DOHH2 (cell line): Measurements from ENCODE around the gene HLF.

Source experiments
- H3F3A ChIP-seq: fragments of 200-600 bp; sonication (generic), shearing (Covaris generic); 2 replicates; pipeline ENCODE4 v1.6.0; 2016; ENCODE audit warnings: antibody characterized with exemption, mild to moderate bottlenecking; ENCODE audit not compliant: control insufficient read depth, insufficient read depth
- H3K27ac ChIP-seq: fragments of 200-600 bp; sonication (generic); 2 replicates; pipeline ENCODE4 v1.5.1; 2014; ENCODE audit warnings: low read depth, mild to moderate bottlenecking, low read length, moderate library complexity
- H3K27me3 ChIP-seq: fragments of 200-600 bp; sonication (generic); 2 replicates; pipeline ENCODE4 v1.6.1; 2014; ENCODE audit warnings: mild to moderate bottlenecking, low read length, mixed read lengths; ENCODE audit not compliant: control insufficient read depth
- H3K36me3 ChIP-seq: fragments of 200-600 bp; sonication (generic); 2 replicates; pipeline ENCODE4 v1.6.1; 2014; ENCODE audit warnings: mild to moderate bottlenecking, low read length, moderate library complexity, mixed read lengths; ENCODE audit not compliant: control insufficient read depth
- H3K4me1 ChIP-seq: fragments of 200-600 bp; sonication (generic); 2 replicates; pipeline ENCODE4 v1.6.1; 2014; ENCODE audit warnings: mild to moderate bottlenecking, low read length, mixed read lengths; ENCODE audit not compliant: control insufficient read depth
- H3K4me2 ChIP-seq: fragments of 200-600 bp; sonication (generic); 2 replicates; pipeline ENCODE4 v1.6.0; 2014; ENCODE audit warnings: mild to moderate bottlenecking, low read length, moderate library complexity
- H3K4me3 ChIP-seq: fragments of 200-600 bp; sonication (generic); 2 replicates; pipeline ENCODE4 v1.5.1; 2014; ENCODE audit warnings: mild to moderate bottlenecking, low read length, mixed read lengths
- H3K79me2 ChIP-seq: fragments of 200-600 bp; sonication (generic); 2 replicates; pipeline ENCODE4 v1.6.1; 2014; ENCODE audit warnings: mild to moderate bottlenecking, low read length, mixed read lengths; ENCODE audit not compliant: control insufficient read depth
- H3K9me2 ChIP-seq: fragments of 200-600 bp; sonication (generic); replicated peaks from 2 replicates; pipeline ENCODE4 v1.6.1; 2014; ENCODE audit warnings: mild to moderate bottlenecking, low read length, mixed read lengths; ENCODE audit not compliant: control insufficient read depth
- H3K9me3 ChIP-seq: fragments of 200-600 bp; sonication (generic); 2 replicates; pipeline ENCODE4 v1.6.1; 2014; ENCODE audit warnings: antibody characterized with exemption, low read length, mixed read lengths; ENCODE audit not compliant: control insufficient read depth, insufficient read depth
- H4K20me1 ChIP-seq: fragments of 200-600 bp; sonication (generic); 2 replicates; pipeline ENCODE4 v1.6.0; 2014; ENCODE audit warnings: low read depth, mild to moderate bottlenecking, antibody characterized with exemption, low read length, moderate library complexity; ENCODE audit not compliant: control insufficient read depth, insufficient read depth
- EZH2phosphoT487 ChIP-seq: fragments of 200-600 bp; sonication (generic); IDR thresholded peaks from 2 replicates; pipeline ENCODE4 v1.6.1; 2017; ENCODE audit warnings: borderline replicate concordance, mild to moderate bottlenecking, antibody characterized with exemption, low read length, moderate library complexity, mixed read lengths
- TF ChIP-seq, protein P1 (sequence below): fragments of 200-600 bp; sonication (generic); IDR thresholded peaks from one replicate; pipeline ENCODE4 v1.5.1; 2014; ENCODE audit warnings: antibody characterized with exemption, mild to moderate bottlenecking, low read depth, low read length; ENCODE audit not compliant: poor library complexity, severe bottlenecking

The HLF gene

DNA sequence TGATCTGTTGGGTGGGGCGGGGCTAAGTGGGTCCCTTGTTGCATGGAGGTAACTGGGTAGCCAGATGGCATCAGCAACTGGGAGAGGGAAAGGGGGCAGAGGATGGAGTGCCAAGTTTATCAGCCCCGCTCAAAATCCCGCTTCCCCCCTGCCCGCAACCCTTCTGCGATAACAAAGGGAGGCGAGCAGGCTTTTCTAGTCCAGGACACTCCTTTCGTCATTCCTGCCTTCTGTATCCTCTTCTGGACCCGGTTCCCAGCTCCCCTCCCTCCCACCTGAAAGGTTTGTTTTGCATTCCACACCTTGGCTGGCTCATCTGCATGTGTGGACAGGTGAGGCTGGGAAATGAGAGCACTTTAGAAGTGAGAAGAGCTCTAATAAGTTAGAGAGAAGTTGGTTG is 53.3 kb downstream of the HLF start:
- no peaks in the 10 kb centered on the region for H3K36me3 ChIP-seq
- no peaks in the 10 kb centered on the region for H3K9me2 ChIP-seq
- H3F3A ChIP-seq = no peaks in the 10 kb centered on the region
- H3K4me2 ChIP-seq = no peak overlapping the region
- no peaks in the 10 kb centered on the region for H3K27me3 ChIP-seq
- H3K27ac ChIP-seq = no peak overlapping the region
- H4K20me1 ChIP-seq = no peaks in the 10 kb centered on the region
- H3K4me3 ChIP-seq = no peak overlapping the region
- no peaks in the 10 kb centered on the region for H3K4me1 ChIP-seq
- TF ChIP-seq, protein P1, sequence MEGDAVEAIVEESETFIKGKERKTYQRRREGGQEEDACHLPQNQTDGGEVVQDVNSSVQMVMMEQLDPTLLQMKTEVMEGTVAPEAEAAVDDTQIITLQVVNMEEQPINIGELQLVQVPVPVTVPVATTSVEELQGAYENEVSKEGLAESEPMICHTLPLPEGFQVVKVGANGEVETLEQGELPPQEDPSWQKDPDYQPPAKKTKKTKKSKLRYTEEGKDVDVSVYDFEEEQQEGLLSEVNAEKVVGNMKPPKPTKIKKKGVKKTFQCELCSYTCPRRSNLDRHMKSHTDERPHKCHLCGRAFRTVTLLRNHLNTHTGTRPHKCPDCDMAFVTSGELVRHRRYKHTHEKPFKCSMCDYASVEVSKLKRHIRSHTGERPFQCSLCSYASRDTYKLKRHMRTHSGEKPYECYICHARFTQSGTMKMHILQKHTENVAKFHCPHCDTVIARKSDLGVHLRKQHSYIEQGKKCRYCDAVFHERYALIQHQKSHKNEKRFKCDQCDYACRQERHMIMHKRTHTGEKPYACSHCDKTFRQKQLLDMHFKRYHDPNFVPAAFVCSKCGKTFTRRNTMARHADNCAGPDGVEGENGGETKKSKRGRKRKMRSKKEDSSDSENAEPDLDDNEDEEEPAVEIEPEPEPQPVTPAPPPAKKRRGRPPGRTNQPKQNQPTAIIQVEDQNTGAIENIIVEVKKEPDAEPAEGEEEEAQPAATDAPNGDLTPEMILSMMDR = no peak
- TF ChIP-seq EZH2phosphoT487 = no peak
- no peaks in the 10 kb centered on the region for H3K79me2 ChIP-seq
- no peaks in the 10 kb centered on the region for H3K9me3 ChIP-seq

DNA sequence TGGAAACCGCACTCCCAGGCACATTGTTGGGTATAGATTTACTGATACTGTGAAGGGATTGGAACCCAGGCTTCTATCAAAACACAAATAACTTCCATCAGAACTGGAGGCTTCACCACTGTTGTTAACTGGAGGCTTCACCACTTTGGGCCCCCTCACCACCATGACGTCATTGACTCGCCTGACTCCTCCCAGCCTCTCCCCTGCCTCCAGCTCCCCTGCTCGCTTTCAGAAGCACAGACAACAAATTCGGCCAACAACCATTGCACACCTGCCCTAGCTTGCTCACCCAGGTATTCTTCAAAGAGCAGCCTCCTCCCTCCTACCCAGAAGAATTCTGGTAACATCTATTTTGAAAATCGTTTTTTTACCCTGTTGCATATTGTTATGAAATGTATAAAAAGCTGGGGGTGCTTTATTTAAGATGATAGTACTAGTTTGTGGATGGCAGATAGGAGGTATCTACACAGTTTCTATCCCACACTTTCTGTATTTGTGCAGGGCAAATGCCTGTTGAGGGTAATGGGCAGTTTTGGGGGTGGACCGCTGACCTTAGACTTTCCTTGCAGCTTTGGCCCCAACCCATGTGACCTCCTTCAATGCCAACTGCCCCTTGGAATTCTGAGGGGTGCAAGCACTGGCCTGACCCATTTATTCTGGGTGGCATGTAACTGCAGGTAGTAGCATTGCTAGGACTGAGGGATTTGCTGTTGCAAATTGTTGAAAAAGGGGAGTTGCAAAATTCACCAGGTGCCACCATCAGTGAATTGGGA is 54.1 kb downstream of the HLF start:
- Histone ChIP-seq H3F3A (no peaks in the 10 kb centered on the region), H3K4me2 (no peak overlapping the region), H3K36me3 (no peaks in the 10 kb centered on the region), H3K9me3 (no peaks in the 10 kb centered on the region), H3K4me1 (no peaks in the 10 kb centered on the region), H4K20me1 (no peaks in the 10 kb centered on the region), H3K79me2 (no peaks in the 10 kb centered on the region), H3K4me3 (no peak overlapping the region), H3K27ac (no peak overlapping the region), H3K9me2 (no peaks in the 10 kb centered on the region), H3K27me3 (no peaks in the 10 kb centered on the region)
- TF ChIP-seq EZH2phosphoT487 = no peak
- TF ChIP-seq, protein P1 = no peak

GRCh38 chr17:55319933-55320593 is 55.3 kb downstream of the HLF start:
- Histone ChIP-seq H3K79me2 (no peaks in the 10 kb centered on the region), H3K27ac (no peak overlapping the region), H3K4me1 (no peaks in the 10 kb centered on the region), H3K4me3 (no peak overlapping the region), H4K20me1 (no peaks in the 10 kb centered on the region), H3K27me3 (no peaks in the 10 kb centered on the region), H3K9me2 (no peaks in the 10 kb centered on the region), H3K4me2 (no peak overlapping the region), H3F3A (no peaks in the 10 kb centered on the region), H3K9me3 (no peaks in the 10 kb centered on the region), H3K36me3 (no peaks in the 10 kb centered on the region)
- TF ChIP-seq, protein P1 = no peak
